SU-DHL-6 (cell line): ENCODE data around the gene M1AP.

ENCODE experiments used
- CTCF ChIP-seq: fragments of 200-600 bp; sonication (generic); IDR thresholded peaks from one replicate; pipeline ENCODE4 v1.5.1; 2017; ENCODE audit warnings: antibody characterized with exemption, mild to moderate bottlenecking, low read length, moderate library complexity; ENCODE audit not compliant: insufficient read depth, poor library complexity, severe bottlenecking
- EZH2phosphoT487 ChIP-seq: fragments of 200-600 bp; sonication (generic), shearing (Covaris generic); conservative IDR thresholded peaks from 2 replicates; pipeline ENCODE4 v1.6.1; 2018; ENCODE audit warnings: mild to moderate bottlenecking, antibody characterized with exemption, low read length, moderate library complexity, mixed read lengths

- TF ChIP-seq CTCF (no peak), EZH2phosphoT487 (no peak)
Measured at GRCh38 chr2:74531666-74532065, 116.5 kb downstream of the M1AP start.
